ENCODE data around the gene HERPUD2. TPM values are rescaled to one million over a fixed set of nuclear protein-coding genes. Genes with fewer than 3 reads are reported as not detected.

The HERPUD2 gene, protein sequence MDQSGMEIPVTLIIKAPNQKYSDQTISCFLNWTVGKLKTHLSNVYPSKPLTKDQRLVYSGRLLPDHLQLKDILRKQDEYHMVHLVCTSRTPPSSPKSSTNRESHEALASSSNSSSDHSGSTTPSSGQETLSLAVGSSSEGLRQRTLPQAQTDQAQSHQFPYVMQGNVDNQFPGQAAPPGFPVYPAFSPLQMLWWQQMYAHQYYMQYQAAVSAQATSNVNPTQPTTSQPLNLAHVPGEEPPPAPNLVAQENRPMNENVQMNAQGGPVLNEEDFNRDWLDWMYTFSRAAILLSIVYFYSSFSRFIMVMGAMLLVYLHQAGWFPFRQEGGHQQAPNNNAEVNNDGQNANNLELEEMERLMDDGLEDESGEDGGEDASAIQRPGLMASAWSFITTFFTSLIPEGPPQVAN
- total RNA-seq = 32.9 and 36.1 TPM in 2 replicates

DNA sequence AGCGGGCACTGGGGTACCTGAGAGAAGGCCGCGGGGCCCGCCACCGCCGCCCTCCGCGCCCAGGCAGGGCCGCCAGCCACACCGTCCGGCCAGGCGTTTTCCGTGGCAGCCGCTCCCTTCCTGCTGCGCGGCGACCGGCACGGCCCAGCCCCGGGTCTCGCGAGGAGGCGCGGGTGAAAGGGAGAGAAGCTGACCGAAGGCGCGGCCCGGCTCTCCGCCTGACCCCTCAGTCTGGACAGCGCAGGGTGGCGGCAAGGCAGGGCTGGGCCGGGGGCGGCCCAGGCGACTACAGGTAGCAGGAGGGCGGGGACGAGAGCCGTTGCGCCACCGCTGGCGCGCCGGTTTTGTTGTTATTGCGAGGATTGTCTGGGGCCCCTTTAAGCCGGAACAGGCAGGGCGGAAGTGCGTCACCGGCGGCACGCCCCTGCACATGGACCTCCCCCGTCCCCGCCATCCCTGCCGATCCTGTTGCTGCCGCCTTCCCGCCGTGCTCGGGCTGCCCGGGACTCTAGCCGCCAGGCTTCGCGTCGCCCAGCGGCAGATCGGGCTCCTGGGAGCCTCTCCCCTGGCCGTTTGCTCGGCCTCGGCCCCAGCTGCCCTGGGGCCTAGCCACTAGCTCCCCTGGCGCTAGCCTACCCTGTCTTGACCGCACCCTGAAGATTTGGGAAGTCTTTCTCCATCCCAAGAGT is at the start of gene HERPUD2:
TSS of gene HERPUD2 (minus strand) at position 352 of the 689 bp plus-strand sequence. CDS start 805 bp downstream, outside the sequence.
- peak; percentile 85 for DNase-seq (ENCODE audit: low read depth)
- H3K27me3 ChIP-seq (ENCODE audit: control insufficient read depth, insufficient read depth, low read length) = no peaks in the 10 kb centered on the region
- FAIRE-seq = no peak
- H3K36me3 ChIP-seq (ENCODE audit: control insufficient read depth, insufficient read depth, low read length) = no peaks in the 10 kb centered on the region
- peak within 1 kb of the TSS; percentile 95 for H3K4me3 ChIP-seq (ENCODE audit: low read depth, low read length)
- TF ChIP-seq, protein P1, sequence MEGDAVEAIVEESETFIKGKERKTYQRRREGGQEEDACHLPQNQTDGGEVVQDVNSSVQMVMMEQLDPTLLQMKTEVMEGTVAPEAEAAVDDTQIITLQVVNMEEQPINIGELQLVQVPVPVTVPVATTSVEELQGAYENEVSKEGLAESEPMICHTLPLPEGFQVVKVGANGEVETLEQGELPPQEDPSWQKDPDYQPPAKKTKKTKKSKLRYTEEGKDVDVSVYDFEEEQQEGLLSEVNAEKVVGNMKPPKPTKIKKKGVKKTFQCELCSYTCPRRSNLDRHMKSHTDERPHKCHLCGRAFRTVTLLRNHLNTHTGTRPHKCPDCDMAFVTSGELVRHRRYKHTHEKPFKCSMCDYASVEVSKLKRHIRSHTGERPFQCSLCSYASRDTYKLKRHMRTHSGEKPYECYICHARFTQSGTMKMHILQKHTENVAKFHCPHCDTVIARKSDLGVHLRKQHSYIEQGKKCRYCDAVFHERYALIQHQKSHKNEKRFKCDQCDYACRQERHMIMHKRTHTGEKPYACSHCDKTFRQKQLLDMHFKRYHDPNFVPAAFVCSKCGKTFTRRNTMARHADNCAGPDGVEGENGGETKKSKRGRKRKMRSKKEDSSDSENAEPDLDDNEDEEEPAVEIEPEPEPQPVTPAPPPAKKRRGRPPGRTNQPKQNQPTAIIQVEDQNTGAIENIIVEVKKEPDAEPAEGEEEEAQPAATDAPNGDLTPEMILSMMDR (IDR thresholded peaks at IDR 0.05; ENCODE audit: insufficient read depth, low read length, severe bottlenecking) = no peak

DNA sequence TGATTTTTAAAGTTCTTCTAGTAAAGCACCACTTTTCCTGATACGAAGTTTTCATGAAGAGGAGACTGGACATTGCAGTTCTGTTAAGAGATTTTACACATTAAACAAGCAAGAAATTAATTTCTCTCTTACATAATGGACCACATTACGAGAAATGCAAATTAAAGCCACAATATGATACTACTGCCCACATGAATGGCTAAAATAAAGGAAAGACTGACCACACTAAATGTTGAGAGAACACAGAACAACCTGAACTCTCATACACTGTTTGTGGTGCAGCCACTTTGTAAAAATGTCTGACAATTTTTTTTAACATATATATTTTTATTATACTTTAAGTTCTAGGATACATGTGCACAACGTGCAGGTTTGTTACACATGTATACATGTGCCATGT is 44.0 kb upstream of the HERPUD2 start:
- TF ChIP-seq, protein P1 (IDR thresholded peaks at IDR 0.05; ENCODE audit: insufficient read depth, low read length, severe bottlenecking) = no peak
- no peak for FAIRE-seq
- H3K36me3 ChIP-seq (ENCODE audit: control insufficient read depth, insufficient read depth, low read length) = no peaks in the 10 kb centered on the region
- no peak overlapping the region for H3K4me3 ChIP-seq (ENCODE audit: low read depth, low read length)
- H3K27me3 ChIP-seq (ENCODE audit: control insufficient read depth, insufficient read depth, low read length) = no peaks in the 10 kb centered on the region
- no peak for DNase-seq (ENCODE audit: low read depth)

DNA sequence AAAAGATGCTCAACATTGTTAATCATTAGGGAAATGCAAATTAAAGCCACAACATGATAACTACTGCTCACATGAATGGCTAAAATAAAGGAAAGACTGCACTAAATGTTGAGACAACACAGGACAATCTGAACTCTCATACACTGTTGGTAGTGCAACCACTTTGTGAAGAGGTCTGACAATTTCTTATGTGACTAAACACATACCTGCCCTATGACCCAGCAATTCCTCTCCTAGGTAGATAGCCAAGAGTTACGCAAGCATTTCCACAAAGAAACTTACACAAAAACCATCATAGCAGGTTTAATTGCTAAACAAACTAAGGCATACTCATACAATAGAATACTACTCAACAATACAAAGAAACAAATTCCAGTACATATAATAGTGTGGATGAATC is 41.8 kb upstream of the HERPUD2 start:
- TF ChIP-seq, protein P1 (IDR thresholded peaks at IDR 0.05; ENCODE audit: insufficient read depth, low read length, severe bottlenecking) = no peak
- Histone ChIP-seq H3K36me3 (ENCODE audit: control insufficient read depth, insufficient read depth, low read length) (no peaks in the 10 kb centered on the region), H3K27me3 (ENCODE audit: control insufficient read depth, insufficient read depth, low read length) (no peaks in the 10 kb centered on the region), H3K4me3 (ENCODE audit: low read depth, low read length) (no peak overlapping the region)
- FAIRE-seq (no peak), DNase-seq (ENCODE audit: low read depth) (peak; percentile 98)

DNA sequence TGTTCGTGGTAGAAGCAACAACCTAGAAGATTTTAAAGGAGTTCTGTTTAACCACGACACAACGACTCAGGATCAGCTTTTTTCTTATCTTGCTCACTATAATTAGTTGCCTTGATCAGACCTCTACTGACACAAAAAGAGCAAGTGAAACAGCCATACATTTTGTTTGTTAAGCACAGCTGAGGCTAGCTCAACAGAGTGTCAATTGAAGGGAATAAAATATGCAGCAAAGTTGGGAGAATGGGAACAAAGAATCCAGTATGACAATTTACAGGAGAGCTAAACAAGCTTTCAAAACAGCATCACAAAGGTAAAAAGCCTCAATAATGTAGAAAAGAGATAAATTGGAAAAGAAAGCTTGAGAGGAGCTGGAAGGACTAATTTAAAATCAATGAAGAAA is 40.5 kb upstream of the HERPUD2 start:
- Histone ChIP-seq H3K27me3 (ENCODE audit: control insufficient read depth, insufficient read depth, low read length) (no peaks in the 10 kb centered on the region), H3K4me3 (ENCODE audit: low read depth, low read length) (no peak overlapping the region), H3K36me3 (ENCODE audit: control insufficient read depth, insufficient read depth, low read length) (no peaks in the 10 kb centered on the region)
- TF ChIP-seq, protein P1 (IDR thresholded peaks at IDR 0.05; ENCODE audit: insufficient read depth, low read length, severe bottlenecking) = no peak
- FAIRE-seq = no peak
- DNase-seq (ENCODE audit: low read depth) = no peak

DNA sequence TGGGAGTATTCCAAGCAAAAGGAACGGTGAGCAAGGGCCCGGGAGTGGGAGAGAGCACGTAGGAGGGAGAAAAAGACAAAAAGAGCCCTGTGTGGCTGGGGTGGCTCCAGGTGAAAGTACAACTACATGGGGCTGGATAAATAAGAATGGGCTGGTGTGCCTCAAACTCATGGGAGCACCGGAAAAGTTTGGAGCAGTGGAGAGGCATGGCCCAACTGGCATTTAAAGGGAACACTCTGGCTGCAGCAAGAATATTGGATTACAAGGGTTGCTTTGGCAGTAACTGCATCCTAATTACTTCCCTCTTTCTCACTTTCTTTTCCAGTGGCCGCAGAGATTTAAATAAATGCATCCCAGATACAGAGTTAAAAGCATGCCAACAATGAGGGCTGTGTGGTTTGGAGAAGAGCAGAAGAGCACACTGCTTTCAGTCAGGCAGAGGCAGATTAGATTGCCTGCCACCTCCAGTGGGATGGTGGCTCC is 39.1 kb upstream of the HERPUD2 start:
- no peak for DNase-seq (ENCODE audit: low read depth)
- TF ChIP-seq, protein P1 (IDR thresholded peaks at IDR 0.05; ENCODE audit: insufficient read depth, low read length, severe bottlenecking) = no peak
- H3K36me3 ChIP-seq (ENCODE audit: control insufficient read depth, insufficient read depth, low read length) = no peaks in the 10 kb centered on the region
- no peaks in the 10 kb centered on the region for H3K27me3 ChIP-seq (ENCODE audit: control insufficient read depth, insufficient read depth, low read length)
- H3K4me3 ChIP-seq (ENCODE audit: low read depth, low read length) = no peak overlapping the region
- no peak for FAIRE-seq

All from bronchial epithelial cell (primary cell).